Osteoblast (primary cell): ENCODE measurements around the gene PSMG3. TPM values are rescaled to one million over a fixed set of nuclear protein-coding genes. Genes with fewer than 3 reads are reported as not detected.

ENCODE experiments used
- DNase-seq: peaks from one replicate; pipeline ENCODE4 v3.0.0; 2011; ENCODE audit warnings: low spot score, mixed read lengths; ENCODE audit not compliant: insufficient read length; ENCODE audit errors: missing footprints
- H2AFZ ChIP-seq: 2 replicates; pipeline ENCODE4 v1.6.0; 2011; ENCODE audit warnings: mild to moderate bottlenecking, low read length
- H3K27ac ChIP-seq: 2 replicates; pipeline ENCODE4 v1.5.1; 2011; ENCODE audit warnings: mild to moderate bottlenecking, low read depth, low read length, moderate library complexity
- H3K27me3 ChIP-seq: 2 replicates; pipeline ENCODE4 v1.6.0; 2012; ENCODE audit warnings: mild to moderate bottlenecking, control low read depth, inconsistent platforms, low read length, moderate library complexity; ENCODE audit not compliant: insufficient read depth
- H3K36me3 ChIP-seq: 2 replicates; pipeline ENCODE4 v1.5.1; 2011; ENCODE audit warnings: mild to moderate bottlenecking, low read length, control low read depth, moderate library complexity; ENCODE audit not compliant: insufficient read depth
- H3K4me1 ChIP-seq: 2 replicates; pipeline ENCODE4 v1.5.1; 2011; ENCODE audit warnings: mild to moderate bottlenecking, low read length, control low read depth, moderate library complexity; ENCODE audit not compliant: insufficient read depth
- H3K4me2 ChIP-seq: 2 replicates; pipeline ENCODE4 v1.6.0; 2011; ENCODE audit warnings: mild to moderate bottlenecking, low read length; ENCODE audit not compliant: insufficient read depth
- H3K4me3 ChIP-seq: fragments of 200-600 bp; sonication (generic); 3 replicates; pipeline ENCODE4 v1.5.1; 2012; ENCODE audit warnings: mild to moderate bottlenecking, low read length, inconsistent platforms; ENCODE audit not compliant: insufficient read depth
- H3K79me2 ChIP-seq: 2 replicates; pipeline ENCODE4 v1.6.0; 2012; ENCODE audit warnings: mild to moderate bottlenecking, low read length, control low read depth, inconsistent platforms; ENCODE audit not compliant: insufficient read depth
- H3K9me3 ChIP-seq: 2 replicates; pipeline ENCODE4 v1.5.1; 2011; ENCODE audit warnings: low read depth, low read length, control low read depth
- H4K20me1 ChIP-seq: 2 replicates; pipeline ENCODE4 v1.6.0; 2012; ENCODE audit warnings: mild to moderate bottlenecking, low read length, control low read depth; ENCODE audit not compliant: insufficient read depth
- CTCF ChIP-seq: IDR thresholded peaks from 2 replicates; pipeline ENCODE4 v1.5.1; 2011; ENCODE audit warnings: mild to moderate bottlenecking, low read depth, low read length, moderate library complexity; ENCODE audit errors: extremely low read depth
- total RNA-seq: library from RNA; depleted of rRNA; stranded (reverse); fragments of >200 nt; gene quantifications from 2 replicates; pipeline ENCODE4 v1.2.3, GENCODE V29; 2012

The PSMG3 gene
- total RNA-seq, 1 donor = 38.7 TPM

DNA sequence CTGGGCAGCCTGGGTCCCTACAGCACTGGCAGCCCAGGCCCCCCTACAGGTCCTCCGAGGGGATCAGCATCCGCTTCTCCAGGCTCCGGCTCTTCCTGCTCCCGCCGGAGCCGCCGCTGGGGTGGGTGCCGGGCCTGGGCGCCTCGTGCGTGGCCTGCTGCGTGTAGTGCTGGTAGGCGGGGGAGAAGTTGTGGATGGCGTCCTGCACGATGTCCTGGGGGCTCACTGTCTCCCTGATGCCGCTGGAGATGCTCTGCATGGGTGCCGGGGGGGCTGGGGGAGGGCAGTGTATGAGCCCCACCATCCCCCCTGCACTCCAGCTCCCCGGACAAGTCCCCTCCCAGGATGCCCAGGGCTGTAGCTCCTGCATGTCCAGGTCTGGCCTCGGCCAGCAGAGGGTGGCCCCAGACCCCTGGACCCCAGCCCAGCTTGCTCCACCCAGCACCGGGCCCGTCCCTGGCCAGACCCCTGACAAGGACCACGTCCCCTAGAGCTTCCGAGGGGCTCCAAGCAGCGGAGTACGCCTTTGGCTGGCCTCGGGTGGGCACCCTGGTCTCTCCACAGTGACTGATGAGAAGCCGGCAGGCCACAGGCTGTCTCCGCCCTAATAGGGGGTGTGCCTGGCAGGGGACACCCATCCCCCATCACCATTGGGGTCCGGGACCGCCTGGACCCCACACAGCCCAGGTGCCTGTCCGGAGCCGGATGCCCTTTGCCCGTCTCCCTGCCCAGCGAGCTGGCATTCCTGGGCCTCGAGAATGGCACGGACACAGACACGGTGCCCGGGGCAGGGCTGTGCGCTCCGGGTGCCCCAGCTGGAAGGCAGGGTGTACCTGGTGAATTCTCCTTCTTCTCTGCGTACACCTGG, 22.7 kb downstream of the PSMG3 start:
- H3K4me1 ChIP-seq = no peaks in the 10 kb centered on the region
- TF ChIP-seq CTCF = no peak
- H3K27me3 ChIP-seq = no peaks in the 10 kb centered on the region
- no peak overlapping the region for H3K27ac ChIP-seq
- no peak overlapping the region for H3K4me2 ChIP-seq
- H3K36me3 ChIP-seq = no peaks in the 10 kb centered on the region
- H2AFZ ChIP-seq = no peak overlapping the region
- no peaks in the 10 kb centered on the region for H4K20me1 ChIP-seq
- H3K4me3 ChIP-seq = no peak overlapping the region
- no peak for DNase-seq
- H3K79me2 ChIP-seq = no peaks in the 10 kb centered on the region
- H3K9me3 ChIP-seq = no peaks in the 10 kb centered on the region

GRCh38 chr7:1546274-1546908, 23.4 kb downstream of the PSMG3 start:
- H4K20me1 ChIP-seq = no peaks in the 10 kb centered on the region
- H3K27me3 ChIP-seq = no peaks in the 10 kb centered on the region
- H3K4me3 ChIP-seq = no peak overlapping the region
- H3K79me2 ChIP-seq = no peaks in the 10 kb centered on the region
- H3K36me3 ChIP-seq = no peaks in the 10 kb centered on the region
- no peaks in the 10 kb centered on the region for H3K4me1 ChIP-seq
- no peak overlapping the region for H2AFZ ChIP-seq
- no peak for TF ChIP-seq CTCF
- H3K9me3 ChIP-seq = no peaks in the 10 kb centered on the region
- DNase-seq = no peak
- H3K27ac ChIP-seq = no peak overlapping the region
- H3K4me2 ChIP-seq = no peak overlapping the region

DNA sequence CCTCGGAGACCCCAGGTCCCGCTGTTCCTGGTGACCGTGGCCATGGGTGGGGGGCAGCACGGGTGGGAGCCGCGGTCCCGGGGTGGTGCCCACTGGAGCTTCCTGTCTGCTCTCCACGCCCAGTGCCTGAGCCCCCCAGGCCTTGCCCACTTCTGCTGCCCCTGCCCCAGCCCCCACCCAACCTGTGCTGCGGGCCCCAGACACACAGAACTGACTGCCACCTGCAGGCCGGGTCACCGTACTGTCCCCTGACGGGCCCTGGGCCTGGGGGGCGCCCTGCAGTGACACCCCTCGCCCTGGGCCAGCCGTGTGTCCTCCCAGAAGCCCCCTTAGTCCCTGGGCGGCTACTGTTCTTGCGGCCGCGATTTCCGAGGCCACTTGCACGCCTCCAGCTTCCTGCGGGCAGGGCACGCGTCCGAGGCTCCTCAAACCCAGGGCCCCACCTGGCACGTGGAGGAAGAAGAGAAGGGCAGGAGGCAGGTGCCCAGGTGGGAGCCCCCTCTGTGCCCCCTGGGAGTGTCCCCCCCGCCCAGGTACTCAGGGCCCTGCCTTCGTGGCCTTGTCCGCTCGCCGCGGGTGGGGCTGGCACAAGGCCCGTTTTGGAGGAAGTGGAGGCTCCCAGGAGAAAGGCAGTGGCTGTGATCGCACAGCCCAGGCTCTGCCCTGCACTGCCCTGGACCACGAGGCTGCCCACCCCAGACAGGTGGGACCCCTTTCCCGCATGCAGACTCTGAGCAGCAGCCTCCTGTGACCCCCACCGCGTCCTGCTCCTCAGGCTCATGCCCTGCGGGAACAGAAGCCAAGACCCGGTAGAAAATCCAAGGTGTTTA, 24.2 kb downstream of the PSMG3 start:
- Histone ChIP-seq H3K36me3 (peaks cover under 1% of the 10 kb centered on the region), H3K4me3 (no peak overlapping the region), H3K27me3 (no peaks in the 10 kb centered on the region), H3K79me2 (peaks cover under 1% of the 10 kb centered on the region), H4K20me1 (no peaks in the 10 kb centered on the region), H2AFZ (no peak overlapping the region), H3K27ac (no peak overlapping the region), H3K4me2 (no peak overlapping the region), H3K9me3 (no peaks in the 10 kb centered on the region), H3K4me1 (no peaks in the 10 kb centered on the region)
- no peak for TF ChIP-seq CTCF
- DNase-seq = no peak
